Tibial nerve (tissue), 4 donors: ENCODE results near the gene WT1.

Experiments used
- EP300 ChIP-seq, 2 donors: sonication (generic); formaldehyde crosslinking; IDR thresholded peaks; one replicate each; pipeline ENCODE4 v1.6.1; 2017; ENCODE audit warnings: antibody characterized with exemption in 2 of 2, mild to moderate bottlenecking in 1 of 2
- POLR2A ChIP-seq, 2 donors: fragments of 450-650 bp; IDR thresholded peaks; one replicate each; pipeline ENCODE4 v1.6.1; 2017; ENCODE audit warnings: antibody characterized with exemption in 2 of 2, mild to moderate bottlenecking in 2 of 2, moderate library complexity in 2 of 2
- TF ChIP-seq, protein P1 (sequence below), 5 experiments: fragments of 200-600 bp in 3 of 5; fragments of 450-650 bp in 2 of 5; sonication (generic) in 3 of 5; IDR thresholded peaks; one replicate each; pipeline ENCODE4 v1.5.1; 2016 to 2019; ENCODE audit warnings: antibody characterized with exemption in 5 of 5, mild to moderate bottlenecking in 3 of 5, moderate library complexity in 2 of 5

- TF ChIP-seq, protein P1, sequence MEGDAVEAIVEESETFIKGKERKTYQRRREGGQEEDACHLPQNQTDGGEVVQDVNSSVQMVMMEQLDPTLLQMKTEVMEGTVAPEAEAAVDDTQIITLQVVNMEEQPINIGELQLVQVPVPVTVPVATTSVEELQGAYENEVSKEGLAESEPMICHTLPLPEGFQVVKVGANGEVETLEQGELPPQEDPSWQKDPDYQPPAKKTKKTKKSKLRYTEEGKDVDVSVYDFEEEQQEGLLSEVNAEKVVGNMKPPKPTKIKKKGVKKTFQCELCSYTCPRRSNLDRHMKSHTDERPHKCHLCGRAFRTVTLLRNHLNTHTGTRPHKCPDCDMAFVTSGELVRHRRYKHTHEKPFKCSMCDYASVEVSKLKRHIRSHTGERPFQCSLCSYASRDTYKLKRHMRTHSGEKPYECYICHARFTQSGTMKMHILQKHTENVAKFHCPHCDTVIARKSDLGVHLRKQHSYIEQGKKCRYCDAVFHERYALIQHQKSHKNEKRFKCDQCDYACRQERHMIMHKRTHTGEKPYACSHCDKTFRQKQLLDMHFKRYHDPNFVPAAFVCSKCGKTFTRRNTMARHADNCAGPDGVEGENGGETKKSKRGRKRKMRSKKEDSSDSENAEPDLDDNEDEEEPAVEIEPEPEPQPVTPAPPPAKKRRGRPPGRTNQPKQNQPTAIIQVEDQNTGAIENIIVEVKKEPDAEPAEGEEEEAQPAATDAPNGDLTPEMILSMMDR (IDR thresholded peaks at IDR 0.05) = no peak
- no peak for TF ChIP-seq EP300 (IDR thresholded peaks at IDR 0.05)
- TF ChIP-seq POLR2A (IDR thresholded peaks at IDR 0.05) = no peak
Measured at GRCh38 chr11:32438866-32439489, 3.6 kb upstream of the WT1 start.
